GM04503 (cell line): ENCODE data around the gene ETF1.

ENCODE experiments used
- DNase-seq: peaks from one replicate; pipeline ENCODE4 v3.0.0-alpha.2; 2012; ENCODE audit warnings: low read depth

The ETF1 gene

GRCh38 chr5:138542956-138543729, at the start of gene ETF1:
TSS of gene ETF1 (minus strand) at chr5:138543236. CDS start at chr5:138542918, 318 bp downstream.
- DNase-seq: peak; percentile 97

GRCh38 chr5:138588013-138588788, 45.2 kb upstream of the ETF1 start:
- no peak for DNase-seq

DNA sequence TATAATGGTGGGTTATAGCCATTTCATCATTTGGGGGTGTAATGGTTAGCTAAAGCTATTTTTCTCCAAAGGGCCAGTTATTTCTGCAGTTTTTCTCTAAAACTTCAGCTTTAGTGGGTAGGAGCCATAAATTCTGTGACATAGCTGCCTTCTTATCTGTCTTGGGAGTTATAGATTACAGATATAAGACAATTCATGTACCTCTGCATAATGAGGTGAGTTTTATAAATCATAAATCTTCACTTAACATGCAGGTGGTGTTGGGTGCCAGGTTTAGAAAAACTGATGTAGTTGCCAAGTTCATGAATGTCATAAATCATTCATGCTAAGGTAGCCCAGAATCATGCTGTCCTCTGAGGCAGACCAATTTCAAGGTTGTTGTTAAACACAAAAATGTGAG, 42.1 kb upstream of the ETF1 start:
- no peak for DNase-seq

GRCh38 chr5:138583984-138584637, 41.1 kb upstream of the ETF1 start:
- no peak for DNase-seq

DNA sequence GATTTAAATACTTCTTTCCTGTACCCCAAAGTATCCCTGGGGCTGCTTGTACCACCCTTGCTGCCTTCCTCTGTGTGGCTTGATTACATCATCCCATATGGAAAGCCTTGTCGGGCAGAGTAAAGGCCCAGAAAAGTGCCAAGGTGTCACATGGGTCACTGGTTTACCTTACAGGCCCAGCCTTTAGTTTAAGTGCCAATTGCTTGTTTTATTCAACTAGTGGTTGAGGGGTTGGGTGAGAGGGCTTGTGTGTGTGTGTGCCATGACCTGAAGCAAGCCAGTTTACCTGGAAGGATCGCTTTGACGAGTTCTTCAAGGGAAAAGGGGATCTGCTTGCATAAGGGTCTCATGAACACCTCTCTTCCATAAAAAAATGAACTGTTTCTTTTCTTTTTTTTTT, 39.9 kb upstream of the ETF1 start:
- no peak for DNase-seq

DNA sequence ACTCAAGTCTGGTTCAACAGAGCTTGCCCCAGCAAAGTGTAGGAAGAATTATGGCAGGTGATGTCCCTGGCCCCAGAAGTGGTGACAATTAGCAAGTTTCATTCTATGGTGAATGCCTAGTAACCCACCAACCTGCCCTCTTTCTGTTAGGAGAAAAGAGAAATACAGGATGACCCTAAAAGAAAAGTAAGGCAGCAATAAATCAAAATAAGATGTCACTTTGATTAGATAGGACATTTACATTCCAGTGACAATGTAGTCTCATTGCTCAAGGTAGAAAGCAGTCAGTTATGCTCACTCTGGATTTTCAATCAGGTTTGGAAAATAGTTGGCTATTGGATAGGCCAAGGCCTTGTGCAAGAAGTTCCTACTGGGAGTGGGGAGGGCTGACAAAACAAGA, 37.7 kb upstream of the ETF1 start:
- DNase-seq: no peak

- DNase-seq: no peak
Measured at GRCh38 chr5:138580001-138580400, 37.0 kb upstream of the ETF1 start.

- no peak for DNase-seq
Measured at GRCh38 chr5:138579517-138579863, 36.5 kb upstream of the ETF1 start.

- DNase-seq: no peak
Measured at GRCh38 chr5:138577452-138577851, 34.4 kb upstream of the ETF1 start.

GRCh38 chr5:138575194-138576015, 32.4 kb upstream of the ETF1 start, which contains the start of gene HSPA9:
TSS of gene HSPA9 (minus strand) at chr5:138575401. CDS start at chr5:138575318, 83 bp downstream.
- DNase-seq: peak; percentile 98

GRCh38 chr5:138574744-138575193, 31.7 kb upstream of the ETF1 start:
- peak; percentile 15 for DNase-seq

DNA sequence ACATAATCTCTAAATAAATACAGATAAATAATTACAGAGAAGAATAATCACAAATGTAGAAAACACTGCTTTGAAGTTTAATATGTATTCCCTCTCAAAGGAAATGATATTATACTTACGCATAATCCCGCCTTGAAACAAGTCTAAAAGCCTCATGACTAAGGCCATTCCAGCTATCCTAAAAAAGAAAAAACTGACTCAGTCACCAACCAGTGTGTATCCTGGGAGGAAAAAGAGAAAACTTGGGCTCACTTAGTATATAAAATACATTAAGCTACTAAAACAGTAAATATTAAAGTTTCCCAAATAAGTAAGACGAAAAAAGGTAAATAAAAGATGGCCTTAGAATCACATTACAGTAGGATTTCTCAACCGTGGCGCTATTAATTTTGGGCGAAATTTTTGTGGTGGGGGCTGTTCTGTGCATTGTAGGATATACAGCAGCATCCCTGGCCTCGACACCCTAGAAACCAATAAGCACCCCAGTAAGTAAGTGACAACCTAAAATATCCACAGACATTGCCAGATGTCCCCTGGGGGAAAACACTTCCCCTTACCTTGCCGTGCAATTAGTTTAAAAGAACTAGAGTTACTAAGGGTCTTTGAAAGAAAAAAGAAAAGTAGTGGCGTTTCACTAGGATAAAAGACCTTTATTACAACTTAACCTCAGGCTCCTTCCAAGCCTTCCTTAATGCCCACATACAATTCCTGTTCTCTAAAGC, 31.1 kb upstream of the ETF1 start:
- DNase-seq: no peak

DNA sequence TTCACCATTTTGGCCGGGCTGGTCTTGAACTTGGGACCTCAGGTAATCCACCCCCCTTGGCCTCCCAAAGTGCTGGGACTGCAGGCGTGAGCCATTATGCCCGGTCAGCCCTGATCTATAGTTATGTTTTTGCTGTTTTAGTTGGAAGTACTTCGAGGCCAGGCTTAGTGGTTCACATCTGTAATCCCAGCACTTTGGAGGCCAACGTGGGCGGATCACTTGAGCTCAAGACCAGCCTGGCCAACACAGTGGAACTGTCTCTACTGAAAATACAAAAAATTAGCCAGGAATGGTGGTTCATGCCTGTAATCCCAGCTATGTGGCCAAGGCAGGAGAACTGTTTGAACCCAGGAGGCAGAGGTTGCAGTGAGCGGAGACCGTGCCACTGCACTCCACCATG, 30.2 kb upstream of the ETF1 start:
- DNase-seq: no peak

DNA sequence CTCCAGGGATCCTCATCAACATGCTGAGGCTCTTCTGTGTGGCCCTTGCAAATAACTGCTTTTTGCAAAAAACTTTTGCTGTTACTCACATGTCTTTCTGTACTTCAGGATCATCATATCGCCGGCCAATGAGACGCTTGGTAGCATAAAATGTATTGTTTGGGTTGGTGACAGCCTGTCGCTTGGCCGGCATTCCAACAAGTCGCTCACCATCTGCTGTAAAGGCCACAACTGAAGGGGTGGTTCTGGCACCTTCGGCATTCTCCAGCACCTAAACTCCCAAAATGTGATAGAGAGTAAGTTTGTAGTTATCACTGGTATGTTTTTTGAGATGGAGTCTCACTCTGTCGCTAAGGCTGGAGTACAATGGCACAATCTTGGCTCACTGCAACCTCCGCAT, 27.8 kb upstream of the ETF1 start:
- no peak for DNase-seq

GRCh38 chr5:138569782-138570181, 26.7 kb upstream of the ETF1 start:
- no peak for DNase-seq

DNA sequence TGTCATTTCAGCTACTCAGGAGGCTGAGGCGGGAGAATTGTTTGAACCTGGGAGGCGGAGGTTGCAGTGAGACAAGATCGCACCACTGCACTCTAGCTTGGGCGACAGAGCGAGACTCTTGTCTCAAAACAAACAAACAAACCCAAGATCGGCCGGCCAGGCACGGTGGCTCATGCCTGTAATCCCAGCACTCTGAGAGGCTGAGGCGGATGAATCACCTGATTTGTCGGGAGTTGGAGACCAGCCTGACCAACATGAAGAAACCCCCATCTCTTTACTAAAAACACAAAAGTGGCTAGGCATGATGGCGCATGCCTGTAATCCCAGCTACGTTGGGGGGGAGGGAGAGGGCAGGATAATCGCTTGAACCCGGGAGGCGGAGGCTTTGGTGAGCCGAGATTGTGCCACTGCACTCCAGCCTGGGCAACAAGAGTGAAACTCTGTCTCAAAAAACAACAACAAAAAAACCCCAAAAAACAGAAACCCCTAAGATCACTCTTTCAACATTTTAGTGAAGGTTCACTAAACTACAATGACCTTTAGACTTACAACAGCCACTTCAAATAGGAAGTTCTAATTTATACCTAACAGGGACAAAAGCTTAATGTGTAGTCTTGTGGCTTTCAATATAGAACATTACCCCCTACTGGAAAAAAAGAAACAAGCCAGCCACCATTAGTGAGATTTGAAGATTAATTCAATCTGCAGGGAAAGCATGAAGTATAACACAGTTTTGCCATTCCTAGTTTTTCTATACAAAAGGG, 25.2 kb upstream of the ETF1 start:
- DNase-seq: no peak

- DNase-seq: no peak
Measured at GRCh38 chr5:138566792-138567191, 23.8 kb upstream of the ETF1 start.

DNA sequence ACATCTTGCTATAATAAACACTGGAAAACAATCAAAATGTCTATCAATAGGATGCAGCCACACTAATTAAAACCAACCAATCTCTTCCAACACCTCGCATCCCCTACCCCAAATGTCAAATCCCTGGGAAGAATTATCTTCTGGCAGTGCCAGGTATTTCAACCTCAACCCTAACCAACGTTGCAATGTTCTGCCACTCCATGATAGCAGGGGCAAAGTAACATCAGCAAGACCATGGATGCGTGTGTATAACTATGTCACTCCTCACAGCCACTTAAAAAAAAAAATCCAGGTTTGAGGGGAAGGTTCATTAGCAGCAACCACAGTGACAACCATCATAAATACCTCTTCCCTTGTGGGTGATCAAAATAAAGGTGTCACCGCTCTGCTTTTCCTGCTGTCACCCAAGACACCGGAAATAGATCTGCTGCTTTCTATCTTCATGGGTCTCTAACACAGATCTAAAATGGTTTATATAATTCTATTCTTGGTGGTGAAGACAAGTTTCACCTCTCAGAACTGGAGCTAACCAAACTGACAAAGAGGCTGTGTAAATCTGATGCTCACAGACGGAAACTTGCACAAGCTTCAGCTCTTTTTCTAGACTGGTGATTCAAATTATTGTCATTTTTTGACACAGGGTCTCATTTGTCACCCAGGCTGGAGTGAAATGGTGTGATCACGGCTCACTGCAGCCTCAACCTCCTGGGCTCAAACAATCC, 22.2 kb upstream of the ETF1 start:
- DNase-seq: no peak

GRCh38 chr5:138564242-138564641, 21.2 kb upstream of the ETF1 start:
- no peak for DNase-seq
